ENCODE measurements around the gene PDCL3.
A peak's percentile ranks its signal among the peaks of the same experiment; 100 is the strongest.

The PDCL3 gene

DNA sequence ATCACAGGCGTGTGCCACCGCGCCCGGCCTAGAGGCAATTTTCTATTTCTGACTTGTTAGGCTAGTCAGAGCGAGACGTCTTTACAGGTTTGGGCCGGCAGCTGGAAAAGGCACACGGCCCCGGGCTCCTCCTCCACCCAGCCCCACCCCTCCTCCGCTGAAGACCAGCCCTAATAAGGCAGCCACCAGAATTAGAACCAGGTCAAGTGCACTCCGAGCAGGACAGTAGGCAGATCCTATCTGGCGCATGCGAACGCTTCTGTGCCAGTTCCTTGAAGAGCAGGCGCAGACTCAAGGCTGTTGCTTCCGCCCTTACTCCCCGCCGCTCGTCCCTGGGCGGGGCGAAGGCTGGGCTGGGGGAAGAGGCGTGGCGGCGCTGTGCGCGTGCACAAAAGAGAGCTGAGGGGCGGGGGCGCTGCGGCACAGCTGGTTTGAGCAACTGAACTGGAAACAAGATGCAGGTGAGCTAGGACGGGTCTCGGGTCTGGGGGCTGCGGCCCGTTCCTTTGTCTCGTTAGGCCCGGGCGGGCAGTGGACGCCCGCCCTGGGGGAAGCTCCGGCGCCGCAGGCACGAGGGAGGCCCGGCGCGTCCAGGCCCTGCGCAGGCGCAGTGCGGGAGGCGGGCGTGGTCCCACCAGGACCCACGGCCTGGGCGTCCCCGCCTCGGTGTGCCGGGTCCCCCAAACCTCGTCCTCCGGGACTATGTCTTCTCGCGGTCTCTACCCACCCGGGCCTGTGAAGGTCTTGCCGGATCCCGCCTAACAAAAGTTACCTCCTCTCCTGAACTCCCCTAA, at the start of gene PDCL3:
PDCL3 (plus strand) TSS at position 381 of the 794 bp plus-strand sequence; CDS start at position 456, 75 bp downstream.
- DNase-seq = peak; percentile 88

DNA sequence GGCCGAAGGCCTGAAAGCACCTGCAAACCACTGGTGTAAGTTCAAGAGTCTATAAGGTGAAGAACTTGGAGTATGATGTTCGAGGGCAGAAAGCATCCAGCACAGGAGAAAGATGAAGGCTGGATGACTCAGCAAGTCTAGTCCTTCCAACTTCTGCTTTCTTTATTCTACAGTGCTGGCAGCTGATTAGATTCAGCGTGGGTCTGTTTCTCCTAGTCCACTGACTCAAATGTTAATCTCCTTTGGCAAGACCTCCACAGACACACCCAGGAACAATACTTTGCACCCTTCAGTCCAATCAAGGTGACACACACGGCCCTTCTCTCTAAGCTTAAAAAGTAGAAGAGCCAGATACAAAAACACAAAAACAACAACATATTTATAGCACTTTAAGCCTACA, 49.1 kb upstream of the PDCL3 start:
- DNase-seq = no peak

DNA sequence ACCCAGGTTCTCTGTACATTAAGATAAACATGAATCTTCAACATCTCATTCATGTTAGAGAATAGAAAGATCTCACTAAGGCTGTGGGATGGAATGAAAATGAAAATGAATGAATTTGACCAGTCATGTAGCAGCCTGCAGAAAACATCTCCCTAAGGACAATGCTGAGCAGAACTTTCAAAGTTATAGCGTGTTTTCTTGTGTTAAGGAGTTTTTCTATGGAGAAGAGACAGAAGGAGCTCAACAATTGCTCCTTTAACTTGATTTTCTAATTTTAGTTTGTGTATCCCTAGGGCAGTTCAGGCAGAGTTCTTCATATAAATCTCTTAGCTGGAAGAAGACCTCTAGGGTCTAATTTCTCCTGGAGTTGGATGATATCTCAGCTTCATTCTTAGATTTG, 45.2 kb upstream of the PDCL3 start:
- DNase-seq = no peak

DNA sequence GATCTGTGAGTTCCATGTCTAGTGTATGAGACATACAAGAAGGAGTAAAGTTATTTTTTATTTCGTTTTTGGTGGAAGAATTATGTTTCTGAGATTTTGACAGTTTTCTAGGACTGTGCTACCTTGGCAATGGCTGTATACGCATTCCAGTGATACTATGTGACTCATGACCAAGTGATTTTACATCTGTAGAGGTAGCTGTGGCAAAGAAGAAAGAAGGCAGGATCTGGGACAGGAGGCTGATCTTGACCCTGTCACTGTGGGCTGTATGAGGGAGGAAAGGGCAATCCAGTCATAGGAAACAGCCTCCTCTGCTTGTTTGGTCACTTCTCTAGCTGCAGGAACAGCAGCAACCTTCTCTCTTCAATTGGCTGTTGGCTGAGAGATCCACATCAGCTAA, 44.0 kb upstream of the PDCL3 start:
- no peak for DNase-seq

DNA sequence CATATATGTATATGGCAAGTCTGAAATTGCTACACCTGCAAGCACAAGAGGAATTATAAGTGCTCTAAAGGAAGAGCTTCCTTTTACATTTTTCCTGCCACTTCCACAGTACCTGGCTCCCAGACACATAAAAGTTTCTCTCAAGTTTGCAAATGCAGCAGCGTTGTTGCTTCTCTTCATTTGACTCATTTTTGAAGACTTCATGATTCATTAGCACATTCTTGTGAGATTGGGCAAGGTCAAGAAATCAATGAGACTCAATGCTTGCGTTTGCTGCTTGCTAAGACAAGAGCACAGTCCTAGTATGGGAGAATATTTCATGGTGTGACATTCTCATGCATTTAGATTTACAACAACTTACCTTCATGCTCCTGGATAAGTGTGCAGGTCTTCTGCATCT, 42.6 kb upstream of the PDCL3 start:
- DNase-seq = no peak

DNA sequence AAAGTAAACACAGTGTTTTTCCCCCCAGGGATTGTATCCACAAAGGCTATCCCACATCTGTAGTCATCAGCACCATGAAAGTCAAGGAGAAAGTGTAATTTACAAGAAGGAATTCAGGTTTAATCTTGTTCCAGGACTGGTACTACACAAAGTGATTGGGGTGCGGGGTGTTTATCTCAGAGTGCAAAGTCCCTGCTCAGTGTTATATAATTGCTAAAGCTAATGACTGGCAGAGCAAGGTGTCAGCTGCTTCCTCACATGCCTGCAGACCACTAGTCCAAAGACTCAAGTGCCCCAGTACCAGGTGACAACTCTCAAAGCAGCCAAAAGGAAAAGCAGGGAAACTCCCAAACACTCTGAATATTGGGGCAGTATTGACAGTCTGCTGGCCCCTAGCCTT, 40.4 kb upstream of the PDCL3 start:
- DNase-seq = no peak

DNA sequence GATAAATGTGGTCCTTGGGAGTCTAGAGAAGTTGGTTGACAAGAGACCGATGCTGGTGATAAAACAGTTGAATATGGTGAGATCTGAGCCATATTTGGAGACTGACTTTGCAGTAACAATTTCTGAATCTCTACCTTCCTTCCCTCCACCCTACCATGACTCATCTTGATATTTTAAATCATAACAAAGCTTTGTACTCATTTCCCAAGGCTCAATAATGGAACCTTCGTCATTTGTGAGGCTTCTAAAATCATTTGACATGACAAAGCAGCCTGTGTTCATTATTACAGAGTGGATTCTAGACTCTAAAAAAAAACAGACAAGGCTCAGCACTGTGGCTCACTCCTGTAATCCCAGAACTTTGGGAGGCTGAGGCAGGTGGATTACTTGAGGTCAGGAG, 38.5 kb upstream of the PDCL3 start:
- no peak for DNase-seq

DNA sequence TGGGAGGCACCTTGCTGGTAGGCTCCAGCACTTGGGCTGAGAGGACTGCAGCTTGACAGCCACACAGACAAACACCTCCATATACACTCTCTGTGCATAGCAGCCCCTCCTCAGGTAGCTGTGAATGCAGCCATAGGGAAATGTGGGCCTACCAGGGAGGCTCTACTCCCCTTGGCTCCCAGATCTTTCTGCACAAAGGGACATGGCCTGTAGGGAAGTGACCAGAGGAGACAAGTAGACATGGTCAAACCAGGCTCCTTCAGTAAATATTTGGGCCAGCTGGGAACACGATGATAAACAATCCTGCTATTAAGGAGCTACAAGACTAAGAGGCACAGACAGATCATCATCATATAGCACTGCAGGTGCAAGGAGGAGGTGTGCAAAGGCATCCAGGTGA, 35.9 kb upstream of the PDCL3 start:
- DNase-seq = no peak

DNA sequence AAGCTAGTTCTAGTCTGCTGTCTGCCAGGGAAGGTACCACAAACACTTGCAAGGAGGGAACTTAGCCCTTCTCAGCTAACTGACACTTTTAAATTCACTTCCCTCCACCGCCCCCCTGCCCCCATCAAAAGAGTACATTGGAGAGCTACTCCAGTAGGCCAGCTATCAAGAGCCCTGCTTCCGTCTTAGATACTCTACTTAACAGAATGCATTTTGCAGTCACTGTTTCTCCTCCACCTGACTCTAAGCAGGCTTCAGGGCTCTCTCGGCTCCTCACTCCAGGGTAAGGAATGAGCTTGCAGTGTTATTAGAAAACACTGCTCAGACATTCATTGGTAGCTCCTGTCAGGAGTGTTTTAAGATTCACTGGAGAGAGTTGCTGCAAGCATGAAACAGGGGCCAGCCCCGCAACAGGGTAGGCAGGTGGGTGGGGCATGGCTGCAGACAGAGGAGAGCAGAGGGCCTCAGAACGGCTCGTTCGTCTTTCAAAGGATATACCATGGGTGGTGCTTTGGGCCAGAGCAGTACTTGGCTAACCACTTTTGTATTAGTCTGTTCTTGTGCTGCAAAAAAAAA, 35.3 kb upstream of the PDCL3 start:
- DNase-seq = no peak

DNA sequence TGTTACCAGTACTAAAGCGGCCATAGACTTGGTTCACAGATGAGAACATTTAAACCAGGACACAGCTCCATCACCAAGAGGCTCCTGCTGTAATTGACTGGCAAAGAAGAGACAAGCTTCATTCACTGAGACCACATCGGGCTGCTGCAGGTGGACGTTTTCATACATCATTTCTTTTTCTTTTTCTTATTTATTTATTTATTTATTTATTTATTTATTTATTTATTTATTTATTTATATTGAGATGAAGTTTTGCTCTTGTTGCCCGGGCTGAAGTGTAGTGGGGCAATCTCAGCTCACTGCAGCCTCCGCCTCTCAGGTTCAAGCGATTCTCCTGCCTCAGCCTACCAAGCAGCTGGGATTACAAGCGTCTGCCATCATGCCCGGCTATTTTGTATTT, 33.6 kb upstream of the PDCL3 start:
- no peak for DNase-seq

DNA sequence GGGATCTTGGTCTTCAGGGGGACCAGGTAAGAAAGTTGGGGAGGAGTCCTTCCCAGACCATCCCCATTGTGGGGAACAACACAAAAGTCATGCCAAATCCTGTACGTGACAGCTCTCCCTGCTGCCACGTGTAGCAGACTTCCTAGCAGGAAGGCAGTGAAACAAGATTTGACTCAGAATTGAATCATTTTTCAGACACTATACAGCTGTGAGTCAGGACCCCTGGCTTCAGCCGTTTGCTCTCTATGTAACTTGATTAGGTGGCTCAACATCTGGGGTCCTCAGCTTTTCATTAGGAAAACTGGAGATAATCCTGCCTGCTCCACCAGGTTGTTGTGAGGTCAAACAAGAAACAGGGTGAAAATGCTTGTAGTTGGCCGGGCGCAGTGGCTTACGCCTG, 32.9 kb upstream of the PDCL3 start:
- DNase-seq = no peak

DNA sequence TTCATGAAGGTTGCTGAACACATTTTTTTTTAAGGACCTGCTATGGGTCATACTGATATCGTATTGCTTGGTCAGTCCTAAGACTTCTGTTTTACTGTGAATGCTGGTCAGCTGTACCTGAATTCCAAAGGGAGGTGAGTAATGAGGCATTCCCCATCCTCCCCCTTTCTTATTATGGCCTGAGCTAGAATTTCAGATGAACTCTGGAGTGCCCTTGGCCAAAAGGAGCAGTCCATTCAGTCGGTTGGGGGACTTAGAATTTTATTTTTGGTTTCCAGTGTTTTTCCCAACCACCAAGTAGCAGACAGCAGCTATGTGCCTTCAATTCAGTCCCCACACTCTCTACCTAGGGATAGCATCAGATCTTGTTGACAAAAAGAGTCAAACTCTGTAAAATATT, 26.9 kb upstream of the PDCL3 start:
- DNase-seq = no peak

DNA sequence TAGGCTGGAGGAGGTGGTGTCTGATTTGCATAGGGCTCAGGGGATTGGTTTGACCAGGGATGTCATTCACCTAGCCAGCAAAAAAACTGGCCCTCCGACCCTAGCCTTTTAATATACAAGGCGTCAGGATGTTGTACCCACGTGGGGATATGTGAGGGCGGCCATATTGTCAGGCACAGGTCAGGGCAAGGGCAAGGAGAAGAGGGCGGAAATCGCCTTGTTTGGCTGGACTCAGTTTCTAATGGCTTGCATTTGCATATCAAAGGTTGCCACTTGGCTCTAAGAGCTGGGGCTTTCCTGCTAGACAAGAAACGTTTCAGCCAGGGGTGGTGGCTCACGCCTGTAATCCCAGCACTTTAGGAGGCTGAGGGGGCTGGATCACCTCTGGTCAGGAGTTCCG, 24.9 kb upstream of the PDCL3 start:
- DNase-seq = no peak

DNA sequence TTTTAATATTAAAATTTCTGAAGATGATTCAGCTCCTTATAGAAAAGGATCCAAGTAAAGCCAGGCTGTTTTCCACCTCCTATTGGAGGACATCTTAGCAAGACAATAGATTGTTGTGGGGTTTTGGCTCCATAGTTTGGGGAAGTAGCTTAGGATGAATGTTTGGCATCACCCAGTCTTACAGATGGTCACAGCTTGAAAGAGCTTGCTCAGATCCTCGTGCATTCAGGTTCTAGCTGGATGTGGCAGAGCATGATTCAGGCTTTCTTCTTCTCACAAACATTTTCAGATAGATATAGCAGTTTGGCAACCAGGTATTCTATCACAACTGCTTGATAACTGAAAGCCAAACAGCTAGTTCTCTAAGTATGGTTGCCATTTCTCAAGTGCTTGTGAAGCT, 23.6 kb upstream of the PDCL3 start:
- DNase-seq = no peak

DNA sequence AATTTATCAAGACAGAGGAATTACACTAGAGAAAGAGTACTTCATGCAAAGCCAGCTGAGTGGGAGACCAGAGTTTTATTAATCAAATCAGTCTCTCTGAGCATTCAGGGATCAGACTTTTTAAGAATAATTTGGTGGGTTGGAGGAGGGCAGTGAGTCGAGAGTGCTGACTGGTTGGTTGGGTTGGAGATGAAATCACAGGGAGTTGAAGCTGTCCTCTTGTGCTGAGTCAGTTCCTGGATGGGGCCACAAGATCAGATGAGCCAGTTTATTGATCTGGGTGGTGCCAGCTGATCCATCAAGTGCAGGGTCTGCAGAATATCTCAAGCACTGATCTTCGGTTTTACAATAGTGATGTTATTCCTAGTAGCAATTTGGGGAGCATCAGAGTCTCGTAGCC, 21.4 kb upstream of the PDCL3 start:
- no peak for DNase-seq

DNA sequence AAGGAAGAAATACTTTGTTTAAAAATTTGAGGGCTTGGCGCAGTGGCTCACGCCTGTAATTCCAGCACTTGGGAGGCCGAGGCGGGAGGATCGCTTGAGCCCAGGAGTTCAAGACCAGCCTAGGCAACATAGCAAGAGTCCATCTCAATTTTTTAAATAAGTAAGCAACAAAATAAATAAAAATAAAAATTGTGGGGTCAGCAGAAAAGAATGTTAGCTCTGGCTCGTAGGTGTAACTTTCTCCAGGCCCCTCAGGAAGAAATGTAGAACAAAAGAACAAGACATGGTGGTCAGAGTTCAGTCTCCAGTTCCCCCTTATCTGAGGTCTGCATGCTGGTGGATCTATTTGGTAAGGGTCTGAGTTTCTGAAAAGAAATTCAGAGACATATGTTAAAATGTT, 20.4 kb upstream of the PDCL3 start:
- DNase-seq = no peak

DNA sequence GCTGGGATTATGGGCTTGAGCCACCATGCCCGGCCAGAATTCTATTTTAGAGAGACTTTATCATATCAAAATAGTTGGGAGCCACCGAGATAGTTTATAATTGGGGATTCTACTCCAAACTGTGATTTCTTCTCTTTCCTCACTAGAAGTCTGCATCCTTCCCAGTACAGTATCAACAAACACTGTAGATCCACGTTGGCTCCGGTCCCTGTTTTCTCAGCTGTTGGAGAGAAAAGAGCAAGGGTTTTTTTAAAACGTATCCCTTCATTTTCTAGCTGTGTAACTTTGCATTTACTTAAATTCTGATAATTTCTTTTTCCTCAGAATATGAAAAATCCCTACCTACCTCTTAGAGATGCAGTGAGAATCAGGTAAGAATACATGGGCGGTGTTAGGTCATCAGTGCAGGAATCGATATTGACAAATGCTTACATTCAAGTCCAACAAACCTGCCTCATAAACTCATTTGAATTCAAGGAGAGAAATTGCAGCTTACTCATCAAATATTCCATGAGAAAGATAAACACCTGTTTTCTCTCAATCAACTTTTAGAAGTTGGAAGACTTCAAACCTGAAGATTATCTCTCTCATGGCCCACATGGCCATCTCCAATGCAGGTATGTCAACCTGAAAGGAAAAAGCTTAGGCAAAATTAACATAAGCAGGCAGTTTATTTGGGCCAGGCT, 17.7 kb upstream of the PDCL3 start:
- DNase-seq = no peak

DNA sequence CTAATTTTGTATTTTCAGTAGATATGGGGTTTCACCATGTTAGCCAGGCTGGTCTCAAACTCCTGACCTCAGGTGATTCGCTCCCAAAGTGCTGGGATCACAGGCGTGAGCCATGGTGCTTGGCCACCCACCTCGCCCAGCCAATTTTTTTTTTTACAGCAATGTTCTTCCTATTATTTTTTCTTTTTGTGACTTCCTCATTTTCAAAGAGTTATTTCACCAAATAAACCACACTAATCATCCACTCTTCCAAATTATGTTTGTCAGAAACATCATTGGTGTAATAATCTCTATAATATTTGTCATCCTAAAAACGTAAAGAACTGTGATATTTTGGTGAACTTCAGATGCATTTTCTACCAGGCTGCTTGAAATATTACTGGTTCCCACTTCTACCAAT, 16.3 kb upstream of the PDCL3 start:
- no peak for DNase-seq

DNA sequence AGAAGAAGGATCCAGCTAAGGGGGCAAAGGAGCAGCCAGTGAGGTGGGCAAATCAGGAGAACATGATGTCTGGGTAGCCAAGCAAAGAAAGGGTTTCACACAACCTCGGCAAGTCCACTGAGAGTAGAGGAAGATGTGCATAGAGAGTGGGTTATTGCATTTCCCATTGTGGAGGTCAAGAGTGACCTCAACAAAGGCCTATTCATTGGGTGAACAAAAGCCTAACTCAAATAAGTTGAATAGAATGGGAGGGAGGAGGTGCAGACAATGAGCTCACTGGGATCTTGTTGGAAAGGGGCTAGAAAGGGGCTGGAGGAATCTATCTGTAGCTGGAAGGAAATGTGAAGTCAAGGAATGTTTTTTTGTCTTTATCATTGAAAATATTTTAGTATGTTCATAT, 14.0 kb upstream of the PDCL3 start:
- no peak for DNase-seq

DNA sequence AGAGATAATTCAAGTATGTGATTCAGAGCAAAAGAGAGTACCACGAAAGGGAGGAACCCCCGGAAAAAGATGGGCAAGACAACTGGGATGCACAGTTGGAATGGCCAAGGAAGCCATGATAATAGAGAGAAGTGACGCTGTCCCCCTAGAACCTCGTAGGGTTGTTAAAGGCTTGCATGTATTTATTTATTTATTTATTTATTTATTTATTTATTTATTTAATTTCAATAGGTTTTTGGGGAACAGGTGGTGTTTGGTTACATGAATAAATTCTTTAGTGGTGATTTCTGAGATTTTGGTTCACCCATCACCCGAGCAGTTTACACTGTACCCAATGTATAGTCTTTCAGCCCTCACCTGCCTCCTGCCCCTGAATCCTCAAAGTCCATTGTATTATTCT, 11.5 kb upstream of the PDCL3 start:
- no peak for DNase-seq

DNA sequence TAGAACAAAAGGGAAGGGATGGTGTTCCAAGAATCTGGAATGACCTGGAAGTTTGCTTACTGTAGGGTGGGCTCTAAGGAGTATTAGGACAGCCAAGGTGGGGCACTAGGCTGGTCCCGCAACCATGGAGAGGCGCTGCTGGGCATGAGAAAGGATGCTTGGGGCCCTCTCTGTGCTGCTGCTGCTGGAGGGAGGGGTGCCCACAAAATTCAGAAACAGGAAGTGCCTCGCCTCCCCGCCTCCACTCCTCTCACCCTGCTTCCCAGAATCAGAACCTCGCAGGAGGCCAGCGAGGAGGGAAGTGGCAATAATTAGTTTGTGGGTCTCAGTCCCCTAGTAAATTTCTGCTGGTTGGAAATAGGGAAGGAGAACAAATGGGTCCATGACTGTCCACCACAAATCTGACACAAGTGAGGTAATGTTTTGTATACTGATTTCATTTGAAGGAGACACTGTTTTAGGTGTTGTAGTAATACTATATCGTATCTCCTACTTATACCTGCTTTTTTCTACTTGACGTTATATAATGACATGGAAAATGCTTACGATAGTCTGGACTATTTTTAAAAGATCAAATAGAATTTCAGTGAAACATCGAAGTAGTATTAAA, 7.9 kb upstream of the PDCL3 start:
- no peak for DNase-seq

DNA sequence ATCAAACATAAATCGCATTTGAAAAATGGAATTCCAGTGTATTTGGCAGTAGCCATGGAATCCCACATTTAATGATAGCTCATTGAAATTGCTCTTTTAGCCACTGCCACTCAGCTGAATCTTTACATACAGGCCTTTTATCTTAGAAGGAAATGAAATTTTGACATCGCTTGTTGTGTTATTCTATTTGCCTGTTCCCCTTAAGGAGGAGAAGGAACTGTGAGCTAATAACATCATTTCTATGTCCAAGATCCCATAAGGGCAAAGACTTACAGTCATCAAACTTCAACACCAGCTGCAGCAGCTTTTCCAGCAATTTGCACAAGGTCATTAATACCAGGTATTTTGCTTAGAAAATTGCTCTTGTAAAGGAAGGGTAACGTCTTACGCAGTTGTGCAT, 6.0 kb upstream of the PDCL3 start:
- DNase-seq = no peak

DNA sequence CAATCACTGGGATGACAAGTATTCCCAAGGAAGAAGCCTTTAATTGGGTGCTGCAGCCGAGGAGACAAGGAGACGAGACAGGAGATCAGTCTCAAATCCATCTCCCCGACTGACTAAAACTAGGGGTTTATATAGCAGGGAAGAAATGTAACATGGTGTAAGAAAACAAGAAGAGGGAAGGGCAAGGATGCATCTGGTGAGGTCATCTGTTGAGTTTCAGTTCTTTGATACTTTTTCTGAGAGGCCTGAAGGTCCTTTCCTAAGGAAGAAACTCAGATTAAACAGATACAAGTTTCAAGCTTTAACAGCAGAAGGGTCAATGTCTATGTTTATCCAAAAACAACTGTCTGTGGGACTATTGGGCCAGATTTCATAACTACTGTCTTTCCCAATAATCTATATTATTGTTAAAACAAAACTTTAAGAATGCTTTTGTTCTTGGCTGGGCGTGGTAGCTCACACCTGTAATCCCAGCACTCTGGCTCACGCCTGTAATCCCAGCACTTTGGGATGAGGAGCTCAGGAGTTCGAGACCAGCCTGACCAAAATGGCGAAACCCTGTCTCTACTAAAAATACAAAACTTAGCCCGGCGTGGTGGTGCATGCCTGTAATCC, 2.5 kb upstream of the PDCL3 start:
- DNase-seq = no peak

DNA sequence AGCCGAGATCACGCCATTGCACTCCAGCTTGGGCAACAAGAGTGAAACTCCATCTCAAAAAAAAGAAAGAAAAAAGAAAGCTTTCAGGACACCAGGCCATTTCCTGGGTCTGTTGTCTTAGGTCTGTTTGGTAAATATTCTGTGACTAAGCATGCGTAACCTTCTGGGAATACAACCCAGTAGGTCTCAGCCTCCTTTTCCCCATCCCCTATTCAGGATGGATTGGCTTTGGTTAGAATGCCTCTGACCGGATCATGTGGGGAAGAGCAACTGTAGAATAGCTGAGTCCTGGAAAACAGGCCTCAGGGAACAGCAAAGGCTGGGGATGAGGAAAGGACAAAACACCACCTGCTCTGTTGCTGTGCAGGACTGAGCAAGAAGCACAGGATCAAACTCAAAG, 1.6 kb upstream of the PDCL3 start:
- DNase-seq = no peak

Measured in NCI-H748 treated with DMSO at 0.1 percent for 48 hours (cell line).